Keratinocyte (primary cell): ENCODE data around the gene SEC11A. TPM values are rescaled to one million over a fixed set of nuclear protein-coding genes. Genes with fewer than 3 reads are reported as not detected.

Source experiments
- DNase-seq: peaks from one replicate; pipeline ENCODE4 v3.0.0-alpha.2; 2011; ENCODE audit warnings: low read depth, missing footprints, low spot score
- FAIRE-seq: peaks from 2 replicates; lab custom pipeline; 2011; peaks lifted over from hg19 to GRCh38; lab: Jason Lieb, UNC
- H2AFZ ChIP-seq: 2 replicates; pipeline ENCODE4 v1.6.0; 2012; ENCODE audit warnings: low read length, control low read depth, inconsistent platforms; ENCODE audit not compliant: control insufficient read depth
- H3K27ac ChIP-seq: 2 replicates; pipeline ENCODE4 v1.5.1; 2011; ENCODE audit warnings: low read length; ENCODE audit not compliant: control insufficient read depth, insufficient read depth
- H3K27me3 ChIP-seq: 3 replicates; pipeline ENCODE4 v1.6.0; 2011; ENCODE audit warnings: low read length; ENCODE audit not compliant: control insufficient read depth, insufficient read depth; ENCODE audit errors: extremely low read depth
- H3K36me3 ChIP-seq, 2 experiments: 2 replicates in 1 of 2; 3 replicates in 1 of 2; pipeline ENCODE4 v1.5.1; 2011; ENCODE audit warnings: low read length in 2 of 2, mild to moderate bottlenecking in 1 of 2; ENCODE audit not compliant: control insufficient read depth in 2 of 2, insufficient read depth in 2 of 2; ENCODE audit errors: extremely low read depth in 1 of 2
- H3K4me1 ChIP-seq: 3 replicates; pipeline ENCODE4 v1.5.1; 2011; ENCODE audit warnings: low read length; ENCODE audit not compliant: control insufficient read depth, insufficient read depth; ENCODE audit errors: extremely low read depth
- H3K4me2 ChIP-seq: 3 replicates; pipeline ENCODE4 v1.6.0; 2011; ENCODE audit warnings: low read depth, low read length; ENCODE audit not compliant: control insufficient read depth, insufficient read depth; ENCODE audit errors: extremely low read depth
- H3K4me3 ChIP-seq, 3 experiments: fragments of 200-600 bp in 1 of 3; sonication (generic) in 1 of 3; 2 replicates in 2 of 3; 3 replicates in 1 of 3; pipeline ENCODE4 v1.5.1; 2011 to 2016; ENCODE audit warnings: low read length in 3 of 3, mild to moderate bottlenecking in 3 of 3, control low read depth in 2 of 3, inconsistent platforms in 1 of 3, low read depth in 1 of 3, mixed read lengths in 1 of 3, mixed run types in 1 of 3, moderate library complexity in 1 of 3; ENCODE audit not compliant: control insufficient read depth in 2 of 3, insufficient read depth in 2 of 3; ENCODE audit errors: extremely low read depth in 1 of 3
- H3K79me2 ChIP-seq: 2 replicates; pipeline ENCODE4 v1.6.0; 2012; ENCODE audit warnings: low read length; ENCODE audit not compliant: control insufficient read depth, insufficient read depth
- H3K9ac ChIP-seq: 3 replicates; pipeline ENCODE4 v1.6.0; 2011; ENCODE audit warnings: low read length; ENCODE audit not compliant: control insufficient read depth, insufficient read depth; ENCODE audit errors: extremely low read depth
- H3K9me1 ChIP-seq: 3 replicates; pipeline ENCODE4 v1.6.0; 2011; ENCODE audit warnings: low read length; ENCODE audit not compliant: control insufficient read depth, insufficient read depth; ENCODE audit errors: extremely low read depth
- H3K9me3 ChIP-seq: 2 replicates; pipeline ENCODE4 v1.5.1; 2012; ENCODE audit warnings: low read depth, low read length; ENCODE audit not compliant: control insufficient read depth
- H4K20me1 ChIP-seq: 3 replicates; pipeline ENCODE4 v1.6.0; 2011; ENCODE audit warnings: low read length; ENCODE audit not compliant: control insufficient read depth, insufficient read depth; ENCODE audit errors: extremely low read depth
- EZH2 ChIP-seq: IDR thresholded peaks from one replicate; pipeline ENCODE4 v1.6.1; 2012; ENCODE audit warnings: inconsistent platforms, mild to moderate bottlenecking, low read length, moderate library complexity
- dilution Hi-C: fragments of 300-500 bp; cut with MboI; formaldehyde crosslinking; loops from one replicate; pipeline ENCODE4 v1.7.0; 2020; ENCODE audit warnings: low sequenced_read_pairs; ENCODE audit not compliant: extremely low pct_ligation_motif_present
- polyA plus RNA-seq, 5 experiments: library from polyadenylated mRNA; depleted of rRNA in 3 of 5; stranded (reverse) in 3 of 5; stranded (forward) in 1 of 5; unstranded in 1 of 5; fragments of >200 nt; gene quantifications; 1 replicate in 1 of 5; 2 replicates in 3 of 5; 3 replicates in 1 of 5; pipeline versions ENCODE4 v1.2.1 to v1.2.3, GENCODE V29; 2011 to 2012; ENCODE audit warnings: missing spikeins in 2 of 5, low read depth in 1 of 5, low replicate concordance in 1 of 5
- TF ChIP-seq, protein P1 (sequence below), 3 experiments: IDR thresholded peaks in 1 of 3; conservative IDR thresholded peaks in 1 of 3; optimal IDR thresholded peaks in 1 of 3; 2 replicates in 2 of 3; 3 replicates in 1 of 3; pipeline versions ENCODE3 to v1.5.1; 2011; ENCODE audit warnings: low read length in 3 of 3, mild to moderate bottlenecking in 3 of 3, moderate library complexity in 2 of 3, control low read depth in 1 of 3, inconsistent platforms in 1 of 3; ENCODE audit not compliant: insufficient read depth in 2 of 3; ENCODE audit errors: extremely low read depth in 1 of 3

Gene SEC11A
- polyA plus RNA-seq, 1 donor (not counting 4 experiments of a cell fraction or from before 2014, with no cell fraction given): 195 TPM

DNA sequence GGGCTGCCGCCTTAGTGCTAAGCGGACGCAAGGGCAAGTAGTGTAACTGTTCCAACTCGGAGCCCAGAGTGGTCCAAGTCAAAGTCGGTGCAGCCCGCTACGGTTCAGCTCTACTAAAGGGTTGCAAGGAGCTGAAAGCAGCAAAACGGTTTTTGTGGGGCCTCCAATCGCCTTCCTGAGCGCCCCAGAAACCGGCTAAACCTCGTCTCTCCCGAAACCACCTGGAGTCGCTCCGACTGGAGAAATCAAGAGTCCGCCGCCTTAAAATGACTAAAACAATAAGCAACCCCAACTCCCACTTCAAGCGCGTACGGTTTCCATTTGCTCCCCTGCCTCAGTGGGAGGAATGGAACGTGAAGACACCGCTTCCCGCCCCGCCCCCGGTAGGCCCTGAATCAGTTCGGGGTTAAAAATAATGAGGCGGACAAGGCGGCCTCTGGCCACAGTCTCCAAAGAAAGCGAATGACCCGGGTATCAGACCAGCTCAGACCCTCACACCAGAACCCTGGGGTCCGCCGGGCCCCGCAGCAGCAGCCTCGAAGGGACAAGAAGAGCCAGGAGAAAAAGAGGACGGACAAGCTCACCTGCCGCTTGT, 401 bp downstream of the SEC11A start:
- Histone ChIP-seq H3K4me1 (peaks cover 11% of the 10 kb centered on the region), H3K79me2 (peaks cover 53% of the 10 kb centered on the region), H3K4me3 (peak overlapping the region; percentile 96 to 100 (median 96)), H3K4me2 (peak overlapping the region; percentile 91), H2AFZ (peak overlapping the region; percentile 98), H3K27me3 (no peaks in the 10 kb centered on the region), H3K9me3 (no peaks in the 10 kb centered on the region), H3K9ac (peak overlapping the region; percentile 94), H4K20me1 (no peaks in the 10 kb centered on the region), H3K27ac (peak overlapping the region; percentile 81), H3K9me1 (no peaks in the 10 kb centered on the region), H3K36me3 (peaks cover 0 to 3% of the 10 kb centered on the region in 2 experiments)
- dilution Hi-C loops: no loop called here
- DNase-seq: no peak
- no peak for FAIRE-seq
- no peak for TF ChIP-seq EZH2
- TF ChIP-seq, protein P1, sequence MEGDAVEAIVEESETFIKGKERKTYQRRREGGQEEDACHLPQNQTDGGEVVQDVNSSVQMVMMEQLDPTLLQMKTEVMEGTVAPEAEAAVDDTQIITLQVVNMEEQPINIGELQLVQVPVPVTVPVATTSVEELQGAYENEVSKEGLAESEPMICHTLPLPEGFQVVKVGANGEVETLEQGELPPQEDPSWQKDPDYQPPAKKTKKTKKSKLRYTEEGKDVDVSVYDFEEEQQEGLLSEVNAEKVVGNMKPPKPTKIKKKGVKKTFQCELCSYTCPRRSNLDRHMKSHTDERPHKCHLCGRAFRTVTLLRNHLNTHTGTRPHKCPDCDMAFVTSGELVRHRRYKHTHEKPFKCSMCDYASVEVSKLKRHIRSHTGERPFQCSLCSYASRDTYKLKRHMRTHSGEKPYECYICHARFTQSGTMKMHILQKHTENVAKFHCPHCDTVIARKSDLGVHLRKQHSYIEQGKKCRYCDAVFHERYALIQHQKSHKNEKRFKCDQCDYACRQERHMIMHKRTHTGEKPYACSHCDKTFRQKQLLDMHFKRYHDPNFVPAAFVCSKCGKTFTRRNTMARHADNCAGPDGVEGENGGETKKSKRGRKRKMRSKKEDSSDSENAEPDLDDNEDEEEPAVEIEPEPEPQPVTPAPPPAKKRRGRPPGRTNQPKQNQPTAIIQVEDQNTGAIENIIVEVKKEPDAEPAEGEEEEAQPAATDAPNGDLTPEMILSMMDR (optimal IDR thresholded peaks at IDR 0.05 in 1 of 3, IDR thresholded peaks at IDR 0.05 in 1 of 3, conservative IDR thresholded peaks at IDR 0.05 in 1 of 3; ENCODE audit: extremely low read depth in 1 of 3, insufficient read depth in 2 of 3, low read length in 3 of 3): no peak

DNA sequence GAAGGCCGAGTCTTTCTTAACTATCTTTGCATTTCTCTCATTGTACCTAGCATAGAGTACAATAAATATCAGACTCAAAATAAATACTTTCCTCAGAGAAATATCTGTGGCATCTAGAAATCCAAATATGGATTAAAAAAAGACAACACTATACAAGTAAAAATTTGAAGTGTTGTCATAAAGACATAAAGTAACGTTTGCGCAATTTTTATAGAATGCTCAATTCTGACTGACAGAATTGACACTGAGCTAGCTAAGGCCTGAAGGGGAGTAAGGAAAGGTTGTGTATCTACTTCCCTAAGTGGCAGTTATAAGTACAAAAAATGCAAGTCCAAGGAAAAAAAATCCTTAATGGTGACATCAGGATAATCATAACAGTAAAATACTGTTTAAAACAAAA, 1.1 kb downstream of the SEC11A start:
- Histone ChIP-seq H3K4me2 (peak overlapping the region; percentile 91), H3K9ac (peak overlapping the region; percentile 94), H3K4me3 (peak overlapping the region; percentile 96 to 100 (median 96)), H3K79me2 (peaks cover 59% of the 10 kb centered on the region), H3K27ac (peak overlapping the region; percentile 81), H3K36me3 (peaks cover 0 to 3% of the 10 kb centered on the region in 2 experiments), H3K27me3 (no peaks in the 10 kb centered on the region), H2AFZ (no peak overlapping the region), H3K9me1 (no peaks in the 10 kb centered on the region), H3K9me3 (no peaks in the 10 kb centered on the region), H4K20me1 (no peaks in the 10 kb centered on the region), H3K4me1 (peaks cover 11% of the 10 kb centered on the region)
- DNase-seq (no peak), FAIRE-seq (no peak)
- dilution Hi-C loops: no loop called here
- TF ChIP-seq, protein P1 (optimal IDR thresholded peaks at IDR 0.05 in 1 of 3, IDR thresholded peaks at IDR 0.05 in 1 of 3, conservative IDR thresholded peaks at IDR 0.05 in 1 of 3; ENCODE audit: extremely low read depth in 1 of 3, insufficient read depth in 2 of 3, low read length in 3 of 3): no peak
- TF ChIP-seq EZH2: no peak
